Mammary epithelial cell (primary cell): ENCODE results near the gene SEMA4D.

Experiments
- CTCF ChIP-seq, 2 donors: IDR thresholded peaks in 1 of 2; conservative IDR thresholded peaks in 1 of 2; 2 replicates each; pipeline ENCODE4 v1.5.1; 2011 to 2012; ENCODE audit warnings: inconsistent platforms in 2 of 2, low read length in 2 of 2, mild to moderate bottlenecking in 2 of 2, control low read depth in 1 of 2, low read depth in 1 of 2; ENCODE audit not compliant: insufficient read depth in 1 of 2; ENCODE audit errors: extremely low read depth in 1 of 2
- EZH2 ChIP-seq: IDR thresholded peaks from 2 replicates; pipeline ENCODE4 v1.6.1; 2012; ENCODE audit warnings: low read length, inconsistent platforms, borderline replicate concordance

GRCh38 chr9:89410641-89411350 lies 87.1 kb downstream of the SEMA4D start:
- TF ChIP-seq CTCF (conservative IDR thresholded peaks at IDR 0.05 in 1 of 2, IDR thresholded peaks at IDR 0.05 in 1 of 2; ENCODE audit: extremely low read depth in 1 of 2, insufficient read depth in 1 of 2, low read depth in 1 of 2, low read length in 2 of 2) (peak in 1 of 2 donors; percentile 28), EZH2 (no peak)
